Measurements from ENCODE around the gene GON7. TPM values are rescaled to one million over a fixed set of nuclear protein-coding genes. Genes with fewer than 3 reads are reported as not detected.

Gene GON7
- total RNA-seq, 1 donor from 2014 or later: 24.6 TPM

DNA sequence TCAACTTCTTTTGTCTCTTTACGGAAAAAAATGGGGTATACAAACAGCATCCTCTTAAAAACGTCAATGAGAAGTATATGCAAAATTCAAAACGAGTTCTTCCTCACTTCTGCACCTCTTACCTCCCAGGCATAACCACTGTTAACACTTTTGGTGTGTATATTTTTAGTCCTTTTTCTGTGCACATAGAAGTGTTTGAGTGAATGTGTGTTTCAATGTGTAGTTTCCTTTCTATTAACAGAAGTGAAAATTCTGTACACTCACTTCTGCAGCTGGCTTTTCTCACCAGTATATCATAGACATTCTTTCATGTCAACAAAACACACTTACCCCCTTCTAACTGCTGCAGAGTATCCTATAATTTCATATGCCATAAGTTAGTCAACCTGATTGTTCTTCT, 5.6 kb upstream of the GON7 start:
- Mint-ChIP-seq H3K4me3 (no peak overlapping the region), H3K9me3 (no peaks in the 10 kb centered on the region), H3K27me3 (ENCODE audit: insufficient read depth, low read depth) (no peaks in the 10 kb centered on the region), H3K36me3 (peaks cover 17% of the 10 kb centered on the region), H3K4me1 (peaks cover 18% of the 10 kb centered on the region), H3K27ac (no peak overlapping the region)
- TF ChIP-seq EZH2phosphoT487 (IDR thresholded peaks at IDR 0.05) (no peak), EZH2 (IDR thresholded peaks at IDR 0.05) (no peak)
- TF ChIP-seq, protein P1, sequence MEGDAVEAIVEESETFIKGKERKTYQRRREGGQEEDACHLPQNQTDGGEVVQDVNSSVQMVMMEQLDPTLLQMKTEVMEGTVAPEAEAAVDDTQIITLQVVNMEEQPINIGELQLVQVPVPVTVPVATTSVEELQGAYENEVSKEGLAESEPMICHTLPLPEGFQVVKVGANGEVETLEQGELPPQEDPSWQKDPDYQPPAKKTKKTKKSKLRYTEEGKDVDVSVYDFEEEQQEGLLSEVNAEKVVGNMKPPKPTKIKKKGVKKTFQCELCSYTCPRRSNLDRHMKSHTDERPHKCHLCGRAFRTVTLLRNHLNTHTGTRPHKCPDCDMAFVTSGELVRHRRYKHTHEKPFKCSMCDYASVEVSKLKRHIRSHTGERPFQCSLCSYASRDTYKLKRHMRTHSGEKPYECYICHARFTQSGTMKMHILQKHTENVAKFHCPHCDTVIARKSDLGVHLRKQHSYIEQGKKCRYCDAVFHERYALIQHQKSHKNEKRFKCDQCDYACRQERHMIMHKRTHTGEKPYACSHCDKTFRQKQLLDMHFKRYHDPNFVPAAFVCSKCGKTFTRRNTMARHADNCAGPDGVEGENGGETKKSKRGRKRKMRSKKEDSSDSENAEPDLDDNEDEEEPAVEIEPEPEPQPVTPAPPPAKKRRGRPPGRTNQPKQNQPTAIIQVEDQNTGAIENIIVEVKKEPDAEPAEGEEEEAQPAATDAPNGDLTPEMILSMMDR (IDR thresholded peaks at IDR 0.05): no peak
- no peak overlapping the region for H3K4me2 ChIP-seq
- peaks cover 30% of the 10 kb centered on the region for H3K79me2 ChIP-seq (ENCODE audit: low read depth)
- H3F3A ChIP-seq (ENCODE audit: low read depth): peaks cover 4% of the 10 kb centered on the region
- H3K9ac ChIP-seq: no peak overlapping the region
- H3K9me3 ChIP-seq (ENCODE audit: low read depth): no peaks in the 10 kb centered on the region
- H3K4me1 ChIP-seq: peaks cover 11% of the 10 kb centered on the region
- no peak overlapping the region for H3K4me3 ChIP-seq
- H3K36me3 ChIP-seq: peaks cover 11% of the 10 kb centered on the region
- no peak overlapping the region for H3K27ac ChIP-seq
- no peak for DNase-seq (ENCODE audit: low spot score)
- H2AFZ ChIP-seq (replicated peaks): no peak overlapping the region
- no peaks in the 10 kb centered on the region for H3K27me3 ChIP-seq
- no peaks in the 10 kb centered on the region for H4K20me1 ChIP-seq (ENCODE audit: low read depth)

DNA sequence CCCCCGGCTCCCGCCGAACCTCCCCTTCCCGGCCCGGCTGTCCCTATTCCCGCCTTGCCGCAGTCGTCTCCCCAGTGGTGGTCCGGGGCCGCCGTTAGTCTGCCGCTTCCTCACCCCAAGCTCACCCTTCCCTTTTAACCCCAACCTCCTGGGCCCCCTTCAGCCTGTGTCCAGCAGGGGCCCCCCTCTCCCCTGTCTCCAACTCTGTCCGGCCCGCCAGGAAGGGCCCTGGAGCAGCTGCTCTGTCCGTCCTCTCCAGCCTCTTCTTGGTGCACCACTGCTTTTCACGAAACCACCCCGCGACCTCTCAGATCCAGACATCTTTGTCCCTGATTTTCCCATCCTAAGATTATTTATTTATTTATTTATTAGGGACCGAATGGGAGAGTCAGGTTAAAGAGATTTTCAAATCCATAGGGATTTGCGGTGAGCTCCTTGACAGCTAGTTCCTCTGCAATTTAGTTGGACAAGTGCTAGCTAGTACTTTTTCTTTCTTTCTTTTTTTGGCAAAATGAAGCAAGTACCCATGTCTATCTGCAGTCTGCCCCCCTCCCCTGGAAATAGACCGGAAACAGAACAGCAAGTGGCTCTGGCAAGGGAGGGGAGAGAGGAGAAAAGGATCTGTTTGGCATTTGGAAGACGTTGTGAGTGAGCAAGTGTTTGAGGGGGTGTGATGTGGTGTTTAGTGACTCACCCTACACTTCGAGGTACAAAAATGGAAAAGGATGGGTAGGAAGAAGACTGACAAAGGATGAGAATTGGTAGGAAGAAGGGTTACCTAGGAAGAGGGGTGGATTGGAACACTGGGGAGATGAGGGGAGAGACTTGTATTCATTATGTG, 823 bp upstream of the GON7 start:
- Histone ChIP-seq H3K9ac (peak overlapping the region; percentile 57), H2AFZ (replicated peaks) (peak overlapping the region; percentile 80)

DNA sequence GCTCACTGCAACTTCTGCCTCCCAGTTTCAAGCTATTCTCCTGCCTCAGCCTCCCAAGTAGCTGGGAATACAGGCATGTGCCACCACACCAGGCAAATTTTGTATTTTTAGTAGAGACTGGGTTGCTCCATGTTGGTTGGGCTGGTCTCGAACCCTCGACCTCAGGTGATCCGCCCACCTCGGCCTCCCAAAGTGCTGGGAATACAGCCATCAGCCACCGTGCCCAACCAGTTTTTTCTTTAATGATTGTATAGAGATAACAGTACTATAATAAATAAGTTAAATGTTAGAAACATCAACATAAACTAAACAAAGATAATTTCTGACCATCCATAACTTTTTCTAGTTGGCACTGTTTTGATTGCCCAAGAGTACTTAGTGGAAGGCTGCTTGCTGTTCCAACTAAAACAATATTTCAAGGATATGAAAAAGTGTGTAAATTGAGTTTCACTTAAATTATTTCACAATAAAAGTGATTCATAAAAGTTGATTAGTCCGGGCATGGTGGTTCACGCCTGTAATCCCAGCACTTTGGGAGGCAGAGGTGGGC, 5.6 kb downstream of the GON7 start:
- no peaks in the 10 kb centered on the region for H3K36me3 Mint-ChIP-seq
- H3K4me1 Mint-ChIP-seq: peaks cover 7% of the 10 kb centered on the region
- H3K27ac ChIP-seq: no peak overlapping the region

More for the DNA sequence above, 823 bp upstream of the GON7 start:
- H3K9me3 ChIP-seq (ENCODE audit: low read depth): no peaks in the 10 kb centered on the region
- no peaks in the 10 kb centered on the region for H3K27me3 ChIP-seq
- Mint-ChIP-seq H3K4me1 (peaks cover 29% of the 10 kb centered on the region), H3K36me3 (peaks cover 5% of the 10 kb centered on the region), H3K9me3 (no peaks in the 10 kb centered on the region), H3K4me3 (peak overlapping the region; percentile 88), H3K27me3 (ENCODE audit: insufficient read depth, low read depth) (peaks cover 2% of the 10 kb centered on the region), H3K27ac (peak overlapping the region; percentile 22)
- peaks cover 65% of the 10 kb centered on the region for H3K79me2 ChIP-seq (ENCODE audit: low read depth)
- peak; percentile 79 for DNase-seq (ENCODE audit: low spot score)
- no peaks in the 10 kb centered on the region for H3K36me3 ChIP-seq
- no peaks in the 10 kb centered on the region for H4K20me1 ChIP-seq (ENCODE audit: low read depth)
- peaks cover 11% of the 10 kb centered on the region for H3K4me1 ChIP-seq
- H3K27ac ChIP-seq: peak overlapping the region; percentile 26
- TF ChIP-seq, protein P1 (IDR thresholded peaks at IDR 0.05): peak; percentile 58
- TF ChIP-seq EZH2 (IDR thresholded peaks at IDR 0.05): no peak
- H3K4me2 ChIP-seq: peak overlapping the region; percentile 87
- peak overlapping the region; percentile 72 for H3K4me3 ChIP-seq
- peaks cover 15% of the 10 kb centered on the region for H3F3A ChIP-seq (ENCODE audit: low read depth)

More for the DNA sequence above, 5.6 kb downstream of the GON7 start:
- no peaks in the 10 kb centered on the region for H3K27me3 ChIP-seq
- TF ChIP-seq, protein P1 (IDR thresholded peaks at IDR 0.05): no peak
- no peak for TF ChIP-seq EZH2phosphoT487 (IDR thresholded peaks at IDR 0.05)
- no peak for TF ChIP-seq EZH2 (IDR thresholded peaks at IDR 0.05)
- no peak overlapping the region for H3K4me3 ChIP-seq
- H3K9me3 ChIP-seq (ENCODE audit: low read depth): no peaks in the 10 kb centered on the region
- no peak for DNase-seq (ENCODE audit: low spot score)
- peaks cover 32% of the 10 kb centered on the region for H3K79me2 ChIP-seq (ENCODE audit: low read depth)
- peaks cover under 1% of the 10 kb centered on the region for H3F3A ChIP-seq (ENCODE audit: low read depth)
- no peak overlapping the region for H3K4me3 Mint-ChIP-seq
- H3K4me2 ChIP-seq: no peak overlapping the region
- H3K27ac Mint-ChIP-seq: no peak overlapping the region
- peaks cover 2% of the 10 kb centered on the region for H3K27me3 Mint-ChIP-seq (ENCODE audit: insufficient read depth, low read depth)
- H3K4me1 ChIP-seq: no peaks in the 10 kb centered on the region
- no peak overlapping the region for H2AFZ ChIP-seq (replicated peaks)
- no peaks in the 10 kb centered on the region for H4K20me1 ChIP-seq (ENCODE audit: low read depth)
- H3K9ac ChIP-seq: no peak overlapping the region
- H3K36me3 ChIP-seq: no peaks in the 10 kb centered on the region
- no peaks in the 10 kb centered on the region for H3K9me3 Mint-ChIP-seq
